Cardiac fibroblast (primary cell): Measurements from ENCODE around the gene PUS7.
"Not testable (repeated sequence)": the region's sequence is repeated elsewhere in the genome, so short reads cannot be mapped to it uniquely, and the experiment has no call there.

Experiments
- DNase-seq, 2 donors: peaks; one replicate each; pipeline versions ENCODE4 v3.0.0 to v3.0.0-alpha.2; 2010; ENCODE audit warnings: low read depth in 2 of 2
- H3K4me3 ChIP-seq, 2 donors: replicated peaks in 1 of 2; 1 replicate in 1 of 2; 2 replicates in 1 of 2; pipeline ENCODE4 v1.5.1; 2011; ENCODE audit warnings: low read depth in 2 of 2, low read length in 2 of 2, mild to moderate bottlenecking in 2 of 2, moderate library complexity in 1 of 2
- TF ChIP-seq, protein P1 (sequence below): IDR thresholded peaks from one replicate; pipeline ENCODE4 v1.5.1; 2011; ENCODE audit warnings: low read depth, mild to moderate bottlenecking, low read length, inconsistent platforms

PUS7 gene

DNA sequence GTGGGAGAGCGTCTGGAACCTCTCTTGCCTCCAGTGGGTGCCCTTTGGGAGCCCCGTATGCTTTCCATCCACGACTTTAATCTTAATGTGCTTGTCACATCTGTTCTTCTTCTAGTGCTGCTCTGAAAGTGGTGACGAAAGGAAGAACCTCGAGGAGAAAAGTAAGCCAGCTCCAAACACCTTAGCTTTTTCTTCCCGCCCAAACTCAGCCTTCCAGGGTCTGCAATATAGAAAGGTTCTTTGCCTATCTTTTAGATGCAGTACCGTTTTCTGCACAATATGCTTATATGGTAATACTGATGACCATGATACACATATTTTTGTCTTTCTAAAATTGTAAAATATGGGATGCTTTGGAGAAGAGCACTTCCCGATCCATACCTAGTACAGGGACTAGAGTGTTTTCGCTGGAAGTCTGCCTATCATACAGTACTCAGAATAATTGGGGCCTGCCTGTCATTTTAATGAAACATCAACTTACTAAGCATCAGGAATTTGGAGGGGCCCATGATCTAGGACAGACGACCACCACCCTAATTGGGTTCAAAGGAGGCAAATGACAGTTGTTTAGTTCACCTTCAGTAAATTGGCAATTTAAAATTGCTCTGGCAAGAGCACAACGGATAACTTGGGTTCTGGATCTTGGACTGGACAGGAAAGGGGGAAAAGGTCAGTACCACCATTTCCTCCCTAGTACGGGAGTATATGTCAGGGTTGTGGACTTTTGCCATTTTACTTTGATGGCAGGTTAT lies 10.8 kb upstream of the PUS7 start:
- peak overlapping the region; percentile 99 for H3K4me3 ChIP-seq
- DNase-seq, result peak in 1 of 2 donors; percentile 0
- TF ChIP-seq, protein P1, sequence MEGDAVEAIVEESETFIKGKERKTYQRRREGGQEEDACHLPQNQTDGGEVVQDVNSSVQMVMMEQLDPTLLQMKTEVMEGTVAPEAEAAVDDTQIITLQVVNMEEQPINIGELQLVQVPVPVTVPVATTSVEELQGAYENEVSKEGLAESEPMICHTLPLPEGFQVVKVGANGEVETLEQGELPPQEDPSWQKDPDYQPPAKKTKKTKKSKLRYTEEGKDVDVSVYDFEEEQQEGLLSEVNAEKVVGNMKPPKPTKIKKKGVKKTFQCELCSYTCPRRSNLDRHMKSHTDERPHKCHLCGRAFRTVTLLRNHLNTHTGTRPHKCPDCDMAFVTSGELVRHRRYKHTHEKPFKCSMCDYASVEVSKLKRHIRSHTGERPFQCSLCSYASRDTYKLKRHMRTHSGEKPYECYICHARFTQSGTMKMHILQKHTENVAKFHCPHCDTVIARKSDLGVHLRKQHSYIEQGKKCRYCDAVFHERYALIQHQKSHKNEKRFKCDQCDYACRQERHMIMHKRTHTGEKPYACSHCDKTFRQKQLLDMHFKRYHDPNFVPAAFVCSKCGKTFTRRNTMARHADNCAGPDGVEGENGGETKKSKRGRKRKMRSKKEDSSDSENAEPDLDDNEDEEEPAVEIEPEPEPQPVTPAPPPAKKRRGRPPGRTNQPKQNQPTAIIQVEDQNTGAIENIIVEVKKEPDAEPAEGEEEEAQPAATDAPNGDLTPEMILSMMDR, result no peak

DNA sequence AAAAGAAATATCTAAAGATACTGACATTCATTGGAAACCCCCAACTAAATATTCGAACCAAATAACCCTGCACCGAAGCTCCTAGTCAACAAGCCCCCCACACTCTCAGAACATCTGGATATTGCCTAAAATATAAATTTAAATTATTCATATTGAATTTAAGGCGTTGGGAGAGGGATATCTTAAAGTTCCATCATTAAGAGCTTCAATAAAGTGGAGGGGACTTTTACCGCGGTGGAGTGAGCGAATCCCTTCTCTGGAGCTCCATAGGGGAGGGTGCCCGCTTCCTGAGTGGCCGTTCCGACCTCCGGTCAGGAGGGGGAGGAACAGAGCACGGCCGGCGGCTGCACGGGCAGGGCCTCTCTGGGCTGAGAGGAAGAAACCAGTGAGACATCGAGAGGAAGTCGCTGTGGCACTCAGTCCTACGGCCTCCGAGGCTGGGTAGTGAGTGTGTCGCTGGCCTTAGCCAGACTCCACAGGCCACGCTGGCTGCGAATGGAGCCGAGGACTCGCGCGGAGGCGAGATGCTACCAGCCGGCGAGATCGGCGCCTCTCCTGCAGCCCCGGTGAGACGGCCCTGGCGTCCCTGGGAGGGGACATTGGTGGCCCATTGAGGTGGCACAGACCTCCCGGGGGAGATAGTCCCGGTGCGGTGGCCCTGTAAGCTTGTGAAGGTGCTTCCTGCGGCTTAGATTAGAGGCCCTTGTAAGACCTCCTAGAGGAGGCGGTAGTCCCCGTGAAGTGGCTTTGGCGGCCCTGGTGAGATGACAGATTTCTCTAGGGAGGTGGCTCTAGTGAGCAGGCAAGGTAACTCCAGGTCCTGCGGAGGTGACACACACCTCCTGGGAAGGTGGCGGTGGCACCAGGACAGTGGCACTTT lies 10.0 kb upstream of the PUS7 start, which contains the start of gene RINT1:
Gene RINT1 (plus strand): TSS at position 410 of the 880 bp plus-strand sequence. CDS start 115 bp downstream, at position 525.
- peak; percentile 93 for DNase-seq
- H3K4me3 ChIP-seq, result peak within 1 kb of the TSS; percentile 99
- TF ChIP-seq, protein P1, result peak; percentile 84

- TF ChIP-seq, protein P1, result no peak
- no peak overlapping the region for H3K4me3 ChIP-seq
- DNase-seq, result no peak
These were observed 8.5 kb upstream of the PUS7 start for GRCh38 chr7:105530546-105530945.

DNA sequence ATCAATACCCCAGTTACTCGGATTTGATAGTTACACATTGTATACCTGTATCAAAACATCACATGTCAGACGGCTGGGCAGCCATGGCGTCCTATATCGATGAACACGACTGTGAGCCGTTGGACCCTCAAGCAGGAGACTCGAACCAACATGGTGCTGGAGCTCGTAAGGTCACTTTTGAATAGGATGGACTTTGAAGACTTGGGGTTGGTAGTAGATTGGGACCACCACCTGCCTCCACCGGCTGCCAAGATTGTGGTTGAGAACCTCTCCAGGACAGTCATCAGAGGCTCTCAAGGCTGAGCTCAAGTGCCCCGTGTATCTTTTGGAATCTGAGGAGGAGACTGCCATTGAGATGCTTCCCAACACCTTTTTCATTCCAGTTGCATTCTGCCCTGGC lies 8.1 kb upstream of the PUS7 start:
- H3K4me3 ChIP-seq, result no peak overlapping the region
- DNase-seq, result no peak
- TF ChIP-seq, protein P1, result no peak

DNA sequence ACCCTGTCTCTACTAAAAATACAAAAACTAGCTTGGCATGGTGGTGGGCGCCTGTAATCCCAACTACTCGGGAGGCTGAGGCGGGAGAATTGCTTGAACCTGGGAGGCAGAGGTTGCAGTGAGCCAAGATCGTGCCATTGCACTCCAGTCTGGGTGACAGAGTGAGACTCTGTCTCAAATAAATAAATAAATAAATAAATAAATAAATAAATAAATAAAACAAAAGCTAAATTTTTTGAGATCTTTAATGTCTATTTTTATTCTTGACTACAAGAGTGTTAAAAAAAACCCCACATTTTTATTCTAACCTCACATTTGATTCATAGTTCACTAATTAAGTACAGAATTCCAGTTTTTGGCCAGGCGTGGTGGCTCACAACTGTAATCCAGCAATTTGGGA lies 5.7 kb upstream of the PUS7 start:
- not testable (repeated sequence) for DNase-seq, H3K4me3 ChIP-seq

DNA sequence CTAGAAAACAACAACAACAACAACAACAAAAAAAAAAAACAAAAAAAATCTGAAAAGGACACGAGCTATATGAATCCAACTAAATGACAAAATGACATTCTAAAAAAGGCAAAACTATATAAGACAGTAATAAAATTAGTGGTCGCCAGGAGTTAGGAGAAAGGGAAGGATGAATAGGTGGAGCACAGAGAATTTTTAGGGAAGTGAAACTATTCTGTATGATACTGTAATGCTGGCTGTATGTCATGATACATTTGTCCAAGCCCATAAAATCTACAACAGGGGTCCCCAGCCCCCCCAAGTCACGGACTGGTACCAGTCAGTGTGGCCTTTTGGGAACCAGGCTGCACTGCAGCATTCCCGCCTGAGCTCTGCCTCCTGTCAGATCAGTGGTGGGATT lies 2.8 kb upstream of the PUS7 start:
- no peak for DNase-seq
- H3K4me3 ChIP-seq, result no peak overlapping the region
- TF ChIP-seq, protein P1, result no peak

GRCh38 chr7:105524423-105524822 lies 2.4 kb upstream of the PUS7 start:
- DNase-seq, result not testable (repeated sequence)

More at GRCh38 chr7:105524423-105524822, 2.4 kb upstream of the PUS7 start:
- not testable (repeated sequence) for H3K4me3 ChIP-seq
